Measurements from ENCODE around the gene SHTN1. TPM values are rescaled to one million over a fixed set of nuclear protein-coding genes. Genes with fewer than 3 reads are reported as not detected.

The SHTN1 gene
- polyA plus RNA-seq, 3 donors: 20.7 to 25.6 (median 25.3) TPM

DNA sequence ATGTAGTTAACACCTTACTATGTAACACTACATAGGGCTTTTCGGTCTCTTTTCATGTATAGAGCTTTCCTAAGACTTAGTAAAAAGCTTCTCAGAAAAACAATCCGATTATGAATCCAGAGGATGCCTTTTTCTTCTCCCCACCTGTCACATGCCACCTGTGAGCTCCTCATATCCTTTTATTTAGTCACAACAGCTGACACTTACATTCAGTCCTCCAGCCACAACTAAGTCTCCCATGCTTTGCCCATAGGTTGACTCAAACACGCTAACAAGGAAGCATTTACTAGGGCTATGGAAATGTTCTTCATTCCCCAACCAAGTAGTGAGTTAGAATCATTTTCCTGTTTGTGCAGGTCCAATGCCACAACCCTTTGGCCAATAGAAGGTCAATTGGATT, 147.8 kb downstream of the SHTN1 start:
- DNase-seq (ENCODE audit: extremely low read depth in 1 of 11, low read depth in 9 of 11, low spot score in 4 of 11): no peak

DNA sequence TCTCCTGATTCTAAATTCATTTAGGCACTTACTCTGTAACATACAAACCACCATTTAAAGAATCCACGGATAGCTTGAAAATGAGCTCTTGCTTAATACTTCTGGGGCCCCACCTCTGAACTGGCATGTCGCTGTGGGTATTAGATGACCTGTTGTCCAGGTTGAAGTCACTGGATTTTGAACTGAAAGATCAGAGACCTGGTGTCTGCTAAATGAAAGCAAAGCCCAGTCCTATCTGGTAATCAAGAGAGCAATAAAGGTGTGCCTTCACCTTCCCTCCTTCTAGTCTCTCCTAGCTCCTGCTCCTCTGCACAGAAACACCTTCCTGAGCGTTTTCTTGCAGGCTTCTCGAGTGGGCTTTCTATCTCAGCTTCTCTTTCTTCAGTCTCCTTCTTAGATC, 151.3 kb downstream of the SHTN1 start:
- no peak for DNase-seq (ENCODE audit: extremely low read depth in 1 of 11, low read depth in 9 of 11, low spot score in 4 of 11)

DNA sequence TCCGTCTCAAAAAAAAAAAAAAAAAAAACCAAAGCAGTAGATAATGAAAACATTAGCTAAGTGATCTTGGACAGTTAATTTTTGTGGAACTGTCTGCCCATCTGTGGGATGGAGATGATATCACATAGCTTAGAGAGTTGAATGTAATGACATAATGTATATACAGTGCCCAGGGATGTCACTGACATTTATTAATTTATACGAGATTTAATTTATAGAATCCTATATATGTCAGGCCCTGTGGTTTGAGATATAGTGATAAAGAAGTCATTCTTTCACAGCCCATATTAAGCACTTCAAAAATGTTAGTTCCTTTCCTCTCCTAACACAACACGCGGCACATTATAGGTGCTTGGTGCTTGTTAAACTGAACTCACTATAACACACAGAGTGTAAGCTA, 151.7 kb downstream of the SHTN1 start:
- DNase-seq (ENCODE audit: extremely low read depth in 1 of 11, low read depth in 9 of 11, low spot score in 4 of 11): no peak

DNA sequence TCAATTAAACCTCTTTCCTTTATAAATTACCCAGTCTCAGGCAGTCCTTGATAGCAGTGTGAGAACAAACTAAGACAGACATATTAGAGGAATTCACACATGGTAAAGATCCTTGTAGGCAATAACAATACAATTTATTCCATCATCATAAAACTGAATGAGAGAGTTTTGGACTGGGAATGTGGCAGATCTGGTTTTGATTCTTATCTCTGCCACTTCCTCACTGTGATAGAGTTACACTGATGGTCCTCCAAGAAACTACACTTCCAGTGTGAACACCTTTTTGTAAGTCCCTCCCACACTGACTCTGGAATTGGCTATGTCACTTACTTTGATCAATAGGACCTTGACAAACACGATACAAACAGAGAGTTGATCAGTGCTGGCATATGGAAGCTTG, 152.7 kb downstream of the SHTN1 start:
- DNase-seq (ENCODE audit: extremely low read depth in 1 of 11, low read depth in 9 of 11, low spot score in 4 of 11): no peak

DNA sequence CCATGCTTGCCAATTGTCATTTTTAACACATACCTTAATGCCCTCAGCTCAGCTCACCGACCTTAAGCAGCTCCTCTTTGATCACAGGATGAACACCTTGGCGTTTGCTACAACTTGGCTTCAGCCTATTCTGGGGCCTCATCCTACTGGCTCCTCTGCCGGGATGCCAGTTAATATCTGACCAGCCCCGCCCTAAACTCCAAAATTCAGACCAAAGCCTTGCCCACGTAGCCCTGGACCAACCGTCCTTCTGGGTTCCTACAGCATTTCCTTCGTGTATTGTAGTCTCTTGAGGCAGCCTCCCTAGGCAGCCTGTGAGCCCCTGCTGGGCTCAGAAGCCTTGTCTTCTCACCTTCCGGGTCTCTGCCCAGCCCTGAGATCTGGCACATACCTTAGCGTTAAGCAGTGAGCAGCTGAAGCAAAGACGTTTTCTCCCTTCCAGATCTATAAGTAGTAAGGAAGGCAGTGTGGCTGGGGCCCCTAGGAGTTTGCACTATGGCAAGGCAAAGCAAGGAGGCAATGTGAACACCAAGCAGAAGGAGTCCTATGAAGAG, 154.9 kb downstream of the SHTN1 start:
- no peak for DNase-seq (ENCODE audit: extremely low read depth in 1 of 11, low read depth in 9 of 11, low spot score in 4 of 11)

DNA sequence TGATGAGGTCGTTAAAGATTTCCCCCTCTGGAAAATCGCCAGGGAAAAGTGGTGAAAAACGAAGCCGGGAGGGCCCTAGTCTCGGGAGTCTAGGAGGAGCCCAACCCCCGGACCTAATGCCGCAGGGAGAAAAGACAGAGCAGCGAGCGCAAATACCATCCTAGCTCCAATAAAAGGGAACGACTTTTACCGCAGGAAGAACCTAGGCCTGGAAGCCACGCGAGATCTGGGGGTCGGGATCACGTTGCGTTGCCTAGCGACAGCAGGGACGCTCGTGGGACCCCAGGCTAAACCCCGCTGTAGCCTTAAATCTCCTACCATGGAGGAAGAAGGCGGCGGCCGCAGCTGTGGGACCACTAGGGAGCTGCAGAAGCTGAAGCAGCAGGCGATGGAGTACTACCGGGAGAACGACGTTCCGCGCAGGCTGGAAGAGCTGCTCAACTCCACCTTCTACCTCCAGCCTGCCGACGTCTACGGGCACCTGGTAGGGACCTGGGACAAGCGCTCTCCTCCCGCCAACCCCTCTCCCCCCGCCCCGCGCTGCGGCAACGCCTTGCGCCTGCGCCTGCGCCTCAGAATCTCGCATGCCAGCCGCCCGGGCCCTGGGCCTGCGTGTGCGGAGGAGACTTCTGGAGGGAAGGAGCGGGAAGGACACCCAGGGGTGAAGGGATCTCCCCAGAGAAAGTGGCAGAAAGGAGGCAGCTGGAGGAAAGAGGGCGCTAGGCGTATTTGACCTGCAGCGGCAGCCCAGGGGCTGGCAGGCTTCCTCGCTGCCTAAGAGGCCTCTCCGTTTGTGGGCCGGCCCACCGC, 155.5 kb downstream of the SHTN1 start, which contains the start of gene ENO4:
Gene ENO4 (plus strand): TSS at position 252 of the 810 bp plus-strand sequence. CDS start 68 bp downstream, at position 320.
- DNase-seq (ENCODE audit: extremely low read depth in 1 of 11, low read depth in 9 of 11, low spot score in 4 of 11): peak; percentile 84 to 94 (median 89)

DNA sequence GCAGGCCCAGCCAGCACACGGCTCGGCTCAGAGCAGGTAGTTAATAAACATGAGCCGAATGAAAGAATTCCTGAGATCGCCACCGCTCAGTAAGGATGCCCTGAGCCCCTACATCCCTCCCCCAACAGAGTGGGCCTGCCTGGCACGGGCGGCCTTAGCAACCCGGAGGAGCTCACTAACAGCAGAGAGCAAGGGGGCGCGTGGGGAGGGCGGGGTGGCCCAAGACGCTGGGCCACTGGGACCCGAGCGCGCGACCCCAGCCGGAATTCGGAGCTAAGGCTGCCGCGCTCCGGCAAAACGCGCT, 156.1 kb downstream of the SHTN1 start:
- peak in 3 of 11 donors; percentile 9 to 18 (median 16) for DNase-seq (ENCODE audit: extremely low read depth in 1 of 11, low read depth in 9 of 11, low spot score in 4 of 11)

DNA sequence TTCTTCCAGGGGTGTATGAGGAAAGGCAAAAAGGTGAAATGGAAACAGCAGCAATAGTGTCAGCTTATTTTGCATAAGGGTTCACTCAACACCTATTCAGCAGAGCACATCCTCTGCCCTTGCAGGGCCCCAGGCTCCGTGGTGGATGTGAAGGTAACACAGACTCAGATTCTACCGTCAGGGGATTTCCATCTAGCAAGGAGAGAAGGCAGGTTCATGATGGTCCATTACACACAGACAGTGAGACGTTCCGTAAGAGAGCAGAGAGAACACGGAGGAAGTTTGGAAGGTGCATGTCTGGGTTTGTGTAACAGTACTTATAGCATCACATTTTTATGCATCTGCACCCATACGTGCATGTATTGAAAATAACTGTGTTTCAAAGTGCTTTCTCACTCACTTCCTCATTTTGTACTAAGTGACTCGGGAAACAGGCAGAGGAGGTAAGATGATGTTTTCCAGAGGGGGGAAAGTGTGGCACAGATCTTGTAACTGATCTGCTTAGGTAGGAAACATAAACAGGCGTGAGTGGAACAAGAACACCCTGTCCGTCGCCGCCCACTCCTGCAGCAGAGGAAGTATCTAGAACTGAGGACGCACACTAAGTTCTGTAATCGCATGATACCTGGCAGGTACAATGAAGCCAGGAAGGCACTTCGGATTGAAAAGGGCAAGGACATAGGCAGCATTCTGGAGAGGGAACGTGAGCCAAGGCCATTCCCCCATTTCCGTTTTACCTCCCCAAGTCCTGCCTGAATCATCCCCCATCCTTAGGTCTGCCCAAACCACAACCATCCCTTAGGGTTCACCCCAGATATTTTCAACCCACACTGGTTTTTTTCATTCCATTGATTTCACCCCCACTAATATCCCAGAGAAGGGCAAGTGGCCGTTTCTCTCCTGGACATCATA, 156.7 kb downstream of the SHTN1 start:
- DNase-seq (ENCODE audit: extremely low read depth in 1 of 11, low read depth in 9 of 11, low spot score in 4 of 11): no peak

DNA sequence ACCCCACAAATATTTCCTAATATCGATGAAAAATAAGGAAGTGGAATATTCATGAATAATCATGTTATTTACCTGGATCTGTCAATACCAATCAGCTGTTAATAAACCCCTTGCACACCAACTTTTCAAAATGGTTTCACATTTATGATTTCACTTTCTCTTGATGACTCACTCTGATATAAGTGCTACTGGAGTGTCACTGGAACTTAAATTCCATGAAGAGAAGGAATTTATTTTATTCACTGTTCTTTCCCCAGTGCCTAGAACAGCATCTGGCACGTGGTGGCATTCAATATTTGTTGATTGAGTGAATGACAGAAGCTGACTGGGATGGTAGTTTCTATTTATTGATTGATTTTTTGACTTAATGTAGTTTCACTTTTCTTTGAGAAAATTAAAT, 159.2 kb downstream of the SHTN1 start:
- DNase-seq (ENCODE audit: extremely low read depth in 1 of 11, low read depth in 9 of 11, low spot score in 4 of 11): no peak

DNA sequence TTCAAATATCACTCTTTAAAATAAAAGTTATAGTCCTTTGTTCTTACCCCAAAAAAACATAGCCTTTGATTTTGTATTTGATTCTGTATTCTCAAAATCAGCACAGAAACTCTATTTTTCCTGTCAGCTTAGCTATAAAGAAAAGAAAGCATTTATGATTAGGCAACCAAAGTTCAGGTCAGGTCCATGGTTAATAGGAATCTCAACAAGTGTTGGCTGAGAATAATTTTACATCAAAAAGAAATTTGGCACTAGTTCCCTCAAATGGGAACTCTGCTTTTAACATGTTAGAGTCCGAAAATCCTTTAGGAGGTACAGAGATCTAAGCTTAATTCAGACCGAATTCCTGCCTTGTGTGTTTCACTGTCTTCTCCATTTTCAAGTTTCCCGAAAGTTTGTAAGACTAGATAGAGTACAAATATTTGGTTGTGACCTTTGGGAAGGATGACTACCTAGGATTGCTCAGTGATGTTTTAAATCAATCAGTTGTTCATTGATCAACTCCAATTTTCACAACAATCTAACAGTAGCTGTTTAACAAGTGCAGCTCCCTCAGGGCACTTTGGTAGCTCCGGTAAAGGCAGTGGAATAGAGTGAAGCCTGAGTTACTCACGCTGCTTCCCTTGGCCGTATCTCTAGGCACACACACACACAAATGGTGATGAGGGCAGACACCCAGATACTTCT, 164.5 kb downstream of the SHTN1 start:
- no peak for DNase-seq (ENCODE audit: extremely low read depth in 1 of 11, low read depth in 9 of 11, low spot score in 4 of 11)

DNA sequence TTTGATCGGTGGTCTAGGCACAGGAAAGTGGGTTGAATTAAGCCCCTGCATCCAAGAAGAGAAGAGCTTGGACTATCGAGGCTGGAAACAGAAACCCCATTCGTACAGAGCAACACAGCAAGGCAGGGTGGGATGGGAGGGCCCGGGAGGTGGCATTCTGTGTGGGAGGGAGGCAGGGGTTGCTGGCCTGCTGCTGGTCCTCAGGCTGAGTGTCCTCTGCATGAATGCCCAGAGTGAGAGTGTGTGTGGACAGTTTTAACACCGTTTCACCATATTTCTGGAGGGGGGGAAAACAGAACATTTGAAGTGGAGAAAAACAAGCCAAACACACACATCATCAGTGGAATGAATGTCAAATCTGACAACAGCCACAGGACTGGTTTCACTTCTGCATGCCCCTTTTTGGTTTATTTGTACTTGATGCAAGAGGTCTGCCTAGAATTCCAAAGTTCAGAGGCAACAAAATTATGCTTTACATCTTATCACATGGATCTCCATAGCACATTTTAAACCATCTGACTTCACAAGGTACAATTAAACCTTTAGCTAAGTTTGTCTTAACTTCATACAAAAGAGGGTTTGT, 166.8 kb downstream of the SHTN1 start:
- DNase-seq (ENCODE audit: extremely low read depth in 1 of 11, low read depth in 9 of 11, low spot score in 4 of 11): no peak

DNA sequence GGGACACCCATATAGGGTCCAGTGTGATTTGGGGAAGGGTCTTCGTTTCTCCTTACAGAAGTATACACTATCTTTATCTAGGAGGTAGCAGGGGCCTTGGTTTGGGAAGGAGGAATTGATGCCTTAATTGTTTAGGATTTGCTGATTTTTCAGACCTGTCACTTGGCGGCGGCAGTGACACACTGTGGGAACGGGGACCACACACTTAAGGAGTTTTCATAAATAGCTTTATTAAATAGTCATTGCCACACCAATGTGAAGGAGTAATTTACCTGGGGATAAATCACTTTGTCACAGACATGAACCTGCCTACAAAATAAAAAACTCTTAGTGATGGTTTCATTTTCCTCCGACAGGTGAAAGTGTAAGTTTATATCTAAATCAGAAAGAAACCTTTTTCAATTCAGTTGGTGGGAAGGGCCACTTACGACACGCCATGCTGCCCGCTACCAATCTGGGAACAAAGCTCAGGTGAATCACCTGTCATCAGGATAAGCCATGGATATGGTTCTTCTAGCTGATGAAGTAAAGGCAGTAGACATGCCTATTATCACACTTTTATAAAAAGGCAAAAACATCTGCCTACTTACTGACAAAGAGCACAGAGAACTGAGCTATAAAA, 168.0 kb downstream of the SHTN1 start:
- peak in 1 of 11 donors; percentile 13 for DNase-seq (ENCODE audit: extremely low read depth in 1 of 11, low read depth in 9 of 11, low spot score in 4 of 11)

DNA sequence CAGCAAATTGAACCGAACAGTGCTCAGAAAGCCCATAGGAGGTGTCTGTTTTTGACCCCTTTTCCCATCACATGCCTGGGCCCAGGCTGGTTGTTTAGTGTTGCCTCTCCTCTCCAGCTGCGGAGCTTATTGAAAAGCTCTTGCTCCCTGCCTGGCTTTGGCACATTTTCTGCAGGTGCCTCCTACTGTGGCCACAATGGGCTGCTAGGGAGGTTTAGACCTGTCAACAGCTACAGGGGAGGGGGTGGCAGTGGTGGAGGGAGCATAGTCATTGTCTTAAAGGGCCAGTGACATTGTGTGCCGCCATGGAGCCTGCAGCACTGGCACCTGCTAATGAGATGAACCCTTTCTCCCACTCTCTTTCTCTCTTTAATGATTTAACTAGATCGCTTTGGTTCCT, 168.9 kb downstream of the SHTN1 start:
- no peak for DNase-seq (ENCODE audit: extremely low read depth in 1 of 11, low read depth in 9 of 11, low spot score in 4 of 11)

DNA sequence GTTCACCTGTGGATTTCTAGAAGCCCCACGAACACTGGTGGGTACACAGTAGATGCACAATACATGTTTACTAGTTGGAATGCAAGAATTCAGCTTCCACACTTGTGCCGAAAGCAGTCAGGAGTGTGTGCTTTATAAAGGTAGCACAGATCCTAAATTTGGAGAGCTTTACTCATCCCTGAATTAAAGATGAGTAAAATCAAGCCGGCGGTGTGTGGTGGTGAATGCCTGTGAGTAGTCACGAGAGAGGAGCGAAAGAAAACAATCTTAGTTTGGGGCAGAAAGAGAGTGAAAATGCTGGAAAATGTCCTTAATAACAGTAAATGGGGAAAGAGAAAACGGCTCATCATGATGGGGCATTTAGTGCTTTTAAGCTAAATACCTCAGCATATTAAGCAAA, 169.3 kb downstream of the SHTN1 start:
- DNase-seq (ENCODE audit: extremely low read depth in 1 of 11, low read depth in 9 of 11, low spot score in 4 of 11): no peak

DNA sequence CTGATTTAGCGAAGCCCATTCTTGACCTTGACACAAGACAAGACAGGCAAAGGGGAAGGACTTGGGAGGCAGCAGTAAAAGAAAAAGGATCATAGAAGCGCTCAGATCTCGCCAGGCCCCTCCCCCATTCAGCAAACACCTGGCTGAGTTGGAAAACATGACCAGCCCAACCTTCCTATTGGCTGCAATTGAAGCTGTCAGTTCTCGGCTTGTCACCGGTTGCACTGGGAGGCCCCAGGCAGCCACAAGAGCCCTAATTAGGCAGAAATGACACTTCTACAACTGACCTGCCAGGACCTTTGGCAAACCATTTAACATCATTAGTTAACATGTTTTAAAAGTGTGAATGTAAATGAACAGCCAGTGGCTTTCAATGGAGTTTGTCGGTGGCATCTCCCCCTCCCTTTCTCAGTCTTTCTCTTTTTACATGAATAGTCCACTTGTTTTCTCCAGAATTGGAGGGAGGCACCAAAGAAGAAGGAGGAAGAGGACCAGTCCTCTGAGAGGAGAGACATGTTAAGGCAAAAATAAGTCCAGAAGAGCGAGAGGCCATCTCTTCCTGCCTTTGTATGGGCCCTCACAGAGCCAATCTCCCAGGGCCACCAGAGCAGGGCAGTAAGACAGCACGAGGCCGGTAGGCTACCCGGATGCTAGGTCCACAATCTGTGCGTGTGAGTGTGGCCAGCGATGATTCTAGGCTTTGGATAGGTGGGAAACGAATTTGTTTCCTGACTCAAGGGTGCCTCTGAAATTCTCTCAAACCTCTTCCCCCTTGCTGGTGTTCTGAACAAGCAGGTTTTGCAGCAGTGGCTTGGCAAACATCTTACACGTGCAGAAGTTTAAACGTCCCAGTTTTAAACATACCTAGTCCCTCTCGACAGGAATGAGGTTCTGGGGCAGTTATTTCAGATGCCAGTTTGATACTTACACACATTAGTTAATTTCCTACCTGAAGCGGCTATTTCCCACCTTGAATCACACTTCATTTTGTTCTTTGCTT, 170.7 kb downstream of the SHTN1 start:
- DNase-seq (ENCODE audit: extremely low read depth in 1 of 11, low read depth in 9 of 11, low spot score in 4 of 11): no peak

DNA sequence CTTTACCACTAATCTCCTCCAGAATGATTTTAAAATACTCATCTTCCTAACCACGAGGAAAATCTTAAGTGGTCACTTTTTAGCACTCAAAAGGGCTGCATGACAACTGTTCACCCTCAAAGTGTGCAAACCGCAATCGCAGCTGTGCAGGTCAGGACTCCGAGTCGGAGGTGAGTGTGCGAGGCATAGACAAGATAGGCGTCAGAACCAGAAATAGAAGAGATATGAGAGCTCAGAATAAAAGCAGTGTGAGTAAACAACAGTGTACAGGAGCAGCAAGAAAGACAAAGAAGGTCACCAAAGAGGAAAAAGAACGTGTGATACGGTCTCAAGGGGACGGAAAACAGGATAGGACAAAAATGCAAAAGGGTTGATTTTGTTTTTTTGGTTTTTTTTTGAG, 173.2 kb downstream of the SHTN1 start:
- DNase-seq (ENCODE audit: extremely low read depth in 1 of 11, low read depth in 9 of 11, low spot score in 4 of 11): no peak
